GM18519 (cell line): ENCODE results near the gene ARFGEF2.
"Not testable (repeated sequence)": the region's sequence is repeated elsewhere in the genome, so short reads cannot be mapped to it uniquely, and the experiment has no call there.

ENCODE experiments used
- ATAC-seq: cut with Tn5 transposase; IDR thresholded peaks from one replicate; pipeline ENCODE4 v1.9.1; 2021; ENCODE audit warnings: mild to moderate bottlenecking, moderate library complexity; ENCODE audit not compliant: unreplicated experiment, low FRiP score

ARFGEF2 gene

GRCh38 chr20:48921168-48921882, at the start of gene ARFGEF2:
TSS of gene ARFGEF2 (plus strand) at chr20:48921711. CDS start at chr20:48921890, 179 bp downstream.
- peak; percentile 77 for ATAC-seq

GRCh38 chr20:48875233-48875913, 46.1 kb upstream of the ARFGEF2 start:
- ATAC-seq = no peak

- no peak for ATAC-seq
Observed at GRCh38 chr20:48875914-48876240, 45.6 kb upstream of the ARFGEF2 start.

- ATAC-seq = no peak
Observed at GRCh38 chr20:48877304-48877703, 44.2 kb upstream of the ARFGEF2 start.

GRCh38 chr20:48878534-48879248, 42.8 kb upstream of the ARFGEF2 start:
- no peak for ATAC-seq

GRCh38 chr20:48879612-48880245, 41.8 kb upstream of the ARFGEF2 start:
- no peak for ATAC-seq

- no peak for ATAC-seq
Observed at GRCh38 chr20:48880331-48880730, 41.2 kb upstream of the ARFGEF2 start.

GRCh38 chr20:48880981-48881657, 40.4 kb upstream of the ARFGEF2 start:
- no peak for ATAC-seq

GRCh38 chr20:48885237-48885636, 36.3 kb upstream of the ARFGEF2 start:
- ATAC-seq = no peak

- no peak for ATAC-seq
Observed at GRCh38 chr20:48886194-48886593, 35.3 kb upstream of the ARFGEF2 start.

GRCh38 chr20:48886811-48887210, 34.7 kb upstream of the ARFGEF2 start:
- no peak for ATAC-seq

- ATAC-seq = not testable (repeated sequence)
Observed at GRCh38 chr20:48888517-48888916, 33.0 kb upstream of the ARFGEF2 start.

GRCh38 chr20:48889140-48889790, 32.2 kb upstream of the ARFGEF2 start:
- ATAC-seq = no peak

- ATAC-seq = no peak
Observed at GRCh38 chr20:48891235-48892048, 30.1 kb upstream of the ARFGEF2 start.

GRCh38 chr20:48892049-48892470, 29.5 kb upstream of the ARFGEF2 start:
- no peak for ATAC-seq

GRCh38 chr20:48892891-48893290, 28.6 kb upstream of the ARFGEF2 start:
- ATAC-seq = no peak

GRCh38 chr20:48893374-48893773, 28.1 kb upstream of the ARFGEF2 start:
- no peak for ATAC-seq

- ATAC-seq = no peak
Observed at GRCh38 chr20:48897305-48898010, 24.1 kb upstream of the ARFGEF2 start.

- ATAC-seq = no peak
Observed at GRCh38 chr20:48898210-48898609, 23.3 kb upstream of the ARFGEF2 start.
